PC-3 (cell line): ENCODE data around the gene THBS4. TPM values are rescaled to one million over a fixed set of nuclear protein-coding genes. Genes with fewer than 3 reads are reported as not detected.

Experiments used
- ATAC-seq: fragments of 200-7000 bp; cut with Tn5 transposase; 2 replicates; pipeline ENCODE4 v1.9.1; 2020; ENCODE audit warnings: mild to moderate bottlenecking, moderate library complexity
- BruUV-seq: library from RNA; stranded (reverse); fragments of 400-500 nt; replicated peaks from 2 replicates; lab custom pipeline; 2021; lab: Mats Ljungman, UMichigan
- CTCF ChIA-PET: fragments of 300-600 bp; sonication (Branson Sonifier 250); formaldehyde crosslinking; loops from one replicate; lab custom pipeline; 2022; ENCODE audit warnings: antibody characterized with exemption; lab: Charles Lee
- POLR2A ChIA-PET: fragments of 300-600 bp; sonication (Branson Sonifier 250); formaldehyde crosslinking; loops from one replicate; lab custom pipeline; 2022; ENCODE audit warnings: antibody characterized with exemption; ENCODE audit not compliant: unreplicated experiment; lab: Charles Lee
- DNase-seq: peaks from one replicate; pipeline ENCODE4 v3.0.0-alpha.2; 2015
- H2AFZ ChIP-seq: fragments of 300-600 bp; sonication (generic); 2 replicates; pipeline ENCODE4 v1.6.0; 2016; ENCODE audit warnings: antibody characterized with exemption, low read length
- H3F3A ChIP-seq: fragments of 300-600 bp; sonication (generic); one replicate; pipeline ENCODE4 v1.6.0; 2017; ENCODE audit warnings: antibody characterized with exemption, low read length, control low read depth, mild to moderate bottlenecking; ENCODE audit not compliant: unreplicated experiment
- H3K27ac ChIP-seq: fragments of 300-600 bp; sonication (generic); 2 replicates; pipeline ENCODE4 v1.5.1; 2016; ENCODE audit warnings: mild to moderate bottlenecking, low read length
- H3K27me3 ChIP-seq: fragments of 300-600 bp; sonication (generic); 2 replicates; pipeline ENCODE4 v1.6.1; 2016; ENCODE audit warnings: low read length, mixed read lengths
- H3K36me3 ChIP-seq: fragments of 300-600 bp; sonication (generic); 2 replicates; pipeline ENCODE4 v1.6.1; 2016; ENCODE audit warnings: low read depth, mixed run types, low read length, mixed read lengths
- H3K4me1 ChIP-seq: fragments of 300-600 bp; sonication (generic); 2 replicates; pipeline ENCODE4 v1.5.1; 2016; ENCODE audit warnings: low read length; ENCODE audit not compliant: insufficient read depth
- H3K4me2 ChIP-seq: fragments of 300-600 bp; sonication (generic); 2 replicates; pipeline ENCODE4 v1.6.0; 2016; ENCODE audit warnings: low read length
- H3K4me3 ChIP-seq: fragments of 300-600 bp; sonication (generic); 2 replicates; pipeline ENCODE4 v1.5.1; 2016; ENCODE audit warnings: mild to moderate bottlenecking, low read length, mixed read lengths
- H3K79me2 ChIP-seq: fragments of 300-600 bp; sonication (generic); 2 replicates; pipeline ENCODE4 v1.6.1; 2017; ENCODE audit warnings: low read length, mixed read lengths
- H3K9ac ChIP-seq: fragments of 300-600 bp; sonication (generic); 2 replicates; pipeline ENCODE4 v1.6.0; 2016; ENCODE audit warnings: mild to moderate bottlenecking, low read length
- H3K9me2 ChIP-seq: fragments of 300-600 bp; sonication (generic); replicated peaks from 2 replicates; pipeline ENCODE4 v1.6.1; 2016; ENCODE audit warnings: mixed run types, low read length, mixed read lengths
- H3K9me3 ChIP-seq: fragments of 300-600 bp; sonication (generic); 2 replicates; pipeline ENCODE4 v1.6.1; 2016; ENCODE audit warnings: low read length, mixed read lengths
- H4K20me1 ChIP-seq: fragments of 300-600 bp; sonication (generic); 2 replicates; pipeline ENCODE4 v1.6.1; 2016; ENCODE audit warnings: low read length, mixed read lengths
- CTCF ChIP-seq: fragments of 300-600 bp; sonication (generic); conservative IDR thresholded peaks from 2 replicates; pipeline ENCODE4 v1.5.1; 2017; ENCODE audit warnings: antibody characterized with exemption, low read depth, mild to moderate bottlenecking, low read length
- EZH2 ChIP-seq: fragments of 300-600 bp; sonication (generic); IDR thresholded peaks from one replicate; pipeline ENCODE4 v1.6.1; 2017; ENCODE audit warnings: antibody characterized with exemption, mild to moderate bottlenecking, low read length; ENCODE audit not compliant: unreplicated experiment
- EZH2phosphoT487 ChIP-seq: fragments of 300-600 bp; sonication (generic); IDR thresholded peaks from 2 replicates; pipeline ENCODE4 v1.6.1; 2018; ENCODE audit warnings: mild to moderate bottlenecking, antibody characterized with exemption, low read length, borderline replicate concordance
- intact Hi-C: fragments of 100-400 bp; cut with micrococcal nuclease; formaldehyde crosslinking; loops from 2 replicates; pipeline ENCODE4 v1.9.0; 2023
- total RNA-seq: library from RNA; depleted of rRNA; stranded (reverse); fragments of >200 nt; gene quantifications from 2 replicates; pipeline ENCODE4 v1.2.3, GENCODE V29; 2014

The THBS4 gene
- total RNA-seq, 1 experiment from 2014 or later, result 0.29 TPM

GRCh38 chr5:80119372-80119771 is 84.2 kb downstream of the THBS4 start:
- BruUV-seq, result no TSS peak
- TF ChIP-seq EZH2phosphoT487, result no peak
- TF ChIP-seq CTCF, result no peak
- no peak for TF ChIP-seq EZH2
- CTCF ChIA-PET, result no interaction called here
- Histone ChIP-seq H3K27me3 (no peaks in the 10 kb centered on the region), H4K20me1 (no peaks in the 10 kb centered on the region), H3K4me2 (no peak overlapping the region), H3F3A (no peaks in the 10 kb centered on the region), H3K9me3 (no peaks in the 10 kb centered on the region), H3K4me3 (no peak overlapping the region), H3K36me3 (no peaks in the 10 kb centered on the region), H3K9me2 (no peaks in the 10 kb centered on the region), H3K79me2 (no peaks in the 10 kb centered on the region), H3K27ac (no peak overlapping the region), H2AFZ (no peak overlapping the region), H3K4me1 (no peaks in the 10 kb centered on the region), H3K9ac (no peak overlapping the region)
- intact Hi-C loops, result no loop called here
- ATAC-seq (no peak), DNase-seq (no peak)
- POLR2A ChIA-PET, result no interaction called here

- Histone ChIP-seq H3F3A (no peaks in the 10 kb centered on the region), H3K4me1 (peaks cover 15% of the 10 kb centered on the region), H3K36me3 (no peaks in the 10 kb centered on the region), H2AFZ (no peak overlapping the region), H3K4me3 (no peak overlapping the region), H3K9me3 (no peaks in the 10 kb centered on the region), H4K20me1 (no peaks in the 10 kb centered on the region), H3K79me2 (no peaks in the 10 kb centered on the region), H3K27ac (no peak overlapping the region), H3K27me3 (no peaks in the 10 kb centered on the region), H3K9ac (no peak overlapping the region), H3K4me2 (no peak overlapping the region), H3K9me2 (no peaks in the 10 kb centered on the region)
- POLR2A ChIA-PET, result no interaction called here
- CTCF ChIA-PET, result no interaction called here
- DNase-seq, result no peak
- intact Hi-C loops, result loop anchor here (10.0 kb wide), 1 partner anchor 132 kb away; the partner anchor contains the start of gene SERINC5
- no peak for TF ChIP-seq EZH2
- TF ChIP-seq CTCF, result no peak
- no peak for TF ChIP-seq EZH2phosphoT487
- ATAC-seq, result no peak
- BruUV-seq, result no TSS peak
These were observed 87.4 kb downstream of the THBS4 start for GRCh38 chr5:80122579-80122978.

GRCh38 chr5:80124121-80124918 is 89.2 kb downstream of the THBS4 start:
- TF ChIP-seq EZH2, result no peak
- TF ChIP-seq EZH2phosphoT487, result no peak
- TF ChIP-seq CTCF, result no peak
- Histone ChIP-seq H3K9me3 (no peaks in the 10 kb centered on the region), H3K9ac (no peak overlapping the region), H3K4me3 (no peak overlapping the region), H2AFZ (no peak overlapping the region), H4K20me1 (no peaks in the 10 kb centered on the region), H3K9me2 (no peaks in the 10 kb centered on the region), H3F3A (no peaks in the 10 kb centered on the region), H3K36me3 (no peaks in the 10 kb centered on the region), H3K27ac (no peak overlapping the region), H3K27me3 (no peaks in the 10 kb centered on the region), H3K4me1 (peaks cover 15% of the 10 kb centered on the region), H3K4me2 (no peak overlapping the region), H3K79me2 (no peaks in the 10 kb centered on the region)
- CTCF ChIA-PET, result no interaction called here
- intact Hi-C loops, result loop anchor here (10.0 kb wide), 1 partner anchor 130 kb away; the partner anchor contains the start of gene SERINC5
- POLR2A ChIA-PET, result no interaction called here
- DNase-seq (no peak), ATAC-seq (no peak)
- BruUV-seq, result no TSS peak
